C4-2B (cell line): Measurements from ENCODE around the gene SOHLH1.

Source experiments
- H3K27ac ChIP-seq: fragments of 450-650 bp; 2 replicates; pipeline ENCODE4 v1.5.1; 2017
- CTCF ChIP-seq: fragments of 450-650 bp; conservative IDR thresholded peaks from 2 replicates; pipeline ENCODE4 v1.5.1; 2017; ENCODE audit warnings: mild to moderate bottlenecking
- ZFX ChIP-seq: fragments of 450-650 bp; IDR thresholded peaks from 2 replicates; pipeline ENCODE4 v1.6.1; 2017

SOHLH1 gene

GRCh38 chr9:135699440-135699839, at the start of gene SOHLH1:
Gene SOHLH1, minus strand, starts transcription at chr9:135699481. Its CDS starts 14 bp downstream, at chr9:135699467.
- TF ChIP-seq ZFX (no peak), CTCF (no peak)
- no peak within 1 kb of the TSS for H3K27ac ChIP-seq

GRCh38 chr9:135748676-135749075, 49.4 kb upstream of the SOHLH1 start:
- TF ChIP-seq ZFX (no peak), CTCF (no peak)
- no peak overlapping the region for H3K27ac ChIP-seq

- no peak overlapping the region for H3K27ac ChIP-seq
- TF ChIP-seq CTCF (no peak), ZFX (no peak)
These were observed 48.0 kb upstream of the SOHLH1 start for GRCh38 chr9:135747311-135747710.

DNA sequence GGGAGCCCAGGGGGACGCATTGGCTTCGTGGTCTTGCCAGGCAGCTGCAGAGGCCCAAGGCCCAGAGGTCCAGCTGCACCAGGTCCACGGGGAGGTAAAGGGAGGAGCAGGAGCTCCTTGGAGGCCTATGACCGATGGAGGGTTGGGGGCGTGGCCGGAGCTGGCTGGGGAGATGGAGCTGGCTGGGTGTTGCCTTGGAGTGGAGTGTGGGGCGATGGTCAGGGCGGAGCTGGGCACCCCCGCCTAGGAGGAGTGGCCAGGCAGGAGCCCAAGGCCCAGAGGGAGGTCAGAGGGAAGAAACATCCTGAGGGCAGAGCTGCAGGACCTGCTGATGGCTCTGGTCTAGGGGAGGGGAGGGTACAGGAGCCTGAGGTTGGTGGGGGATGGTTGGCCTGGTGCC, 47.3 kb upstream of the SOHLH1 start:
- TF ChIP-seq CTCF (no peak), ZFX (no peak)
- no peak overlapping the region for H3K27ac ChIP-seq

- H3K27ac ChIP-seq, result no peak overlapping the region
- TF ChIP-seq CTCF (no peak), ZFX (no peak)
These were observed 46.5 kb upstream of the SOHLH1 start for GRCh38 chr9:135745686-135746324.

- TF ChIP-seq ZFX (no peak), CTCF (no peak)
- H3K27ac ChIP-seq, result no peak overlapping the region
These were observed 45.9 kb upstream of the SOHLH1 start for GRCh38 chr9:135745189-135745588.

DNA sequence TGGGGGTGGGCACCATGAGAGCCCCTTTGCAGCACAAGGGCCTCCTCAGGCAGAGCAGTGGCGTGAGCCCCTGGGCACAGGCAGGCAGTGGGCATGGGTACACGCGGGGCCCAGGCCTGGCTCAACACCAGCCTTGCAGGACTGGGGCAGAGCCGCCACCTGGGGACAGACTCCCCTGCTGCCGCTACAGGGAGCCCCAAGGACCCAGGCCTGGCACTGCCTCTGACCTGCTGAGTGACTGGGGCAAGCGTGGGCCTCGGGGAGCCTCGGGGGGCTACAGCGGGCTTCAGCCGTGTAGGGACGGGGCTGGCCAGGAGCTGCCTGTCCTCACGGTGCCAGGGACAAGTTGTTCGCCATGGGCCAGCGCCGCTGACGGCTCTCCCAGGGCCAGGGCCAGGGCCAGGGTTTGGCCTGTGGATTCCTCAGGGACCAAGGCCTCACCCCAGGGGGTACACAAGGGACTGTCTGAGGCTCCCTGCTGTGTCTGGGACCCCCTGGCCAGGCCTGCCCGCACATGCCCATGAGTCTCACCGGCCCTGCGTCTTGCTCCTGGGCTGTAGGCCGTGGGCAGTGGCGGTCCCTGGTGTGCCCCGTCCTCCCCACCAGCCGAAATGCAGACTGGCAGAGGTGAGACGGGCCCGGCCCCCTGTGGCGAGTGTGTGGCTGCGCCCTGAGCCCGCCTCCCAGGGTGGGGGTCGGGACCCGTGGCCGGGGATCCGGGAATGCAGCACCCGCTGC, 45.2 kb upstream of the SOHLH1 start:
- no peak for TF ChIP-seq ZFX
- H3K27ac ChIP-seq, result no peak overlapping the region
